B cell (primary cell): ENCODE measurements around the gene AP1G1. TPM values are rescaled to one million over a fixed set of nuclear protein-coding genes. Genes with fewer than 3 reads are reported as not detected.
"Not testable (repeated sequence)": the region's sequence is repeated elsewhere in the genome, so short reads cannot be mapped to it uniquely, and the experiment has no call there.

ENCODE experiments used
- ATAC-seq: fragments of 200-7000 bp; cut with Tn5 transposase; one replicate; pipeline ENCODE4 v1.10.0; 2021; ENCODE audit warnings: low read depth, mild to moderate bottlenecking, moderate number of reproducible peaks, moderate library complexity
- CTCF ChIA-PET: fragments of 350-600 bp; sonication (Branson Sonifier 250); formaldehyde crosslinking; loops from one replicate; lab custom pipeline; 2021; ENCODE audit warnings: antibody characterized with exemption, inconsistent platforms; lab: Charles Lee
- POLR2A ChIA-PET: fragments of 350-600 bp; sonication (Branson Sonifier 250); formaldehyde crosslinking; loops from one replicate; lab custom pipeline; 2021; ENCODE audit warnings: antibody characterized with exemption; lab: Charles Lee
- DNase-seq: peaks from one replicate; pipeline ENCODE4 v3.0.0; 2013
- H2AFZ ChIP-seq: 2 replicates; pipeline ENCODE4 v1.6.1; 2012; ENCODE audit warnings: mild to moderate bottlenecking, low read depth, low read length; ENCODE audit not compliant: insufficient read depth, poor library complexity, severe bottlenecking
- H3K27ac ChIP-seq, 2 donors: 1 replicate in 1 of 2; 2 replicates in 1 of 2; pipeline ENCODE4 v1.5.1; 2012 to 2013; ENCODE audit warnings: low read length in 2 of 2, mild to moderate bottlenecking in 2 of 2, moderate library complexity in 1 of 2
- H3K27me3 ChIP-seq, 4 experiments: fragments of 200-600 bp in 1 of 4; sonication (generic) in 1 of 4; replicated peaks in 1 of 4; 1 replicate in 2 of 4; 2 replicates in 2 of 4; pipeline versions ENCODE4 v1.6.1 to v1.7.0; 2013 to 2016; ENCODE audit warnings: low read length in 3 of 4, mild to moderate bottlenecking in 2 of 4, mixed read lengths in 1 of 4, moderate library complexity in 1 of 4; ENCODE audit not compliant: insufficient read depth in 4 of 4, control insufficient read depth in 3 of 4; ENCODE audit errors: control extremely low read depth in 1 of 4
- H3K36me3 ChIP-seq, 2 experiments: replicated peaks in 1 of 2; 1 replicate in 1 of 2; 2 replicates in 1 of 2; pipeline versions ENCODE4 v1.6.1 to v1.7.1; 2013; ENCODE audit warnings: low read length in 1 of 2; ENCODE audit not compliant: insufficient read depth in 2 of 2, control insufficient read depth in 1 of 2; ENCODE audit errors: control extremely low read depth in 1 of 2, extremely low read depth in 1 of 2
- H3K4me1 ChIP-seq, 2 donors: fragments of 200-600 bp in 1 of 2; sonication (generic) in 1 of 2; 1 replicate in 1 of 2; 2 replicates in 1 of 2; pipeline versions ENCODE4 v1.5.1 to v1.6.1; 2013 to 2017; ENCODE audit warnings: low read length in 2 of 2; ENCODE audit not compliant: control insufficient read depth in 2 of 2, insufficient read depth in 2 of 2
- H3K4me2 ChIP-seq: replicated peaks from 2 replicates; pipeline ENCODE3; 2012; ENCODE audit warnings: mild to moderate bottlenecking, low read depth, low read length; ENCODE audit not compliant: poor library complexity, severe bottlenecking
- H3K4me3 ChIP-seq, 5 experiments: fragments of 200-600 bp in 1 of 5; sonication (generic) in 1 of 5; 1 replicate in 3 of 5; 2 replicates in 2 of 5; pipeline versions ENCODE4 v1.5.1 to v1.7.0; 2011 to 2016; ENCODE audit warnings: low read length in 4 of 5, mild to moderate bottlenecking in 4 of 5, low read depth in 2 of 5, control low read depth in 1 of 5, moderate library complexity in 1 of 5; ENCODE audit not compliant: insufficient read depth in 1 of 5; ENCODE audit errors: control extremely low read depth in 1 of 5, extremely low read depth in 1 of 5
- H3K79me2 ChIP-seq: fragments of 200-600 bp; sonication (generic); one replicate; pipeline ENCODE4 v1.6.0; 2016; ENCODE audit warnings: low read length; ENCODE audit not compliant: control insufficient read depth, insufficient read depth
- H3K9ac ChIP-seq: fragments of 200-600 bp; sonication (generic); 2 replicates; pipeline ENCODE4 v1.6.1; 2017; ENCODE audit warnings: mild to moderate bottlenecking, low read length, moderate library complexity
- H3K9me3 ChIP-seq, 3 donors: one replicate each; pipeline versions ENCODE4 v1.6.1 to v1.7.1; 2013; ENCODE audit warnings: low read length in 2 of 3; ENCODE audit not compliant: control insufficient read depth in 2 of 3, insufficient read depth in 1 of 3; ENCODE audit errors: control extremely low read depth in 1 of 3
- H4K20me1 ChIP-seq: 2 replicates; pipeline ENCODE4 v1.6.0; 2012; ENCODE audit warnings: mild to moderate bottlenecking, low read length; ENCODE audit not compliant: insufficient read depth, control insufficient read depth, poor library complexity, severe bottlenecking
- H3K27ac Mint-ChIP-seq: one replicate; pipeline ENCODE4 v1.8.0; 2021; ENCODE audit warnings: mixed read lengths
- H3K27me3 Mint-ChIP-seq: one replicate; pipeline ENCODE4 v1.8.0; 2021; ENCODE audit warnings: mixed read lengths
- H3K4me1 Mint-ChIP-seq: one replicate; pipeline ENCODE4 v1.8.0; 2021; ENCODE audit warnings: mixed read lengths
- H3K4me3 Mint-ChIP-seq: one replicate; pipeline ENCODE4 v1.8.0; 2021; ENCODE audit warnings: mixed read lengths
- H3K9me3 Mint-ChIP-seq: one replicate; pipeline ENCODE4 v1.8.0; 2022; ENCODE audit warnings: mixed read lengths; ENCODE audit not compliant: insufficient read depth
- EZH2 ChIP-seq: IDR thresholded peaks from 2 replicates; pipeline ENCODE4 v1.6.1; 2012; ENCODE audit warnings: borderline replicate concordance, low read depth, mild to moderate bottlenecking, moderate library complexity, low read length; ENCODE audit not compliant: insufficient read depth, poor library complexity, severe bottlenecking
- WGBS: methylation state at CpG from one replicate; pipeline ENCODE4 v1.1.5; 2013; ENCODE audit warnings: missing lambda C conversion rate; ENCODE audit not compliant: insufficient coverage; 5-methylcytosine and 5-hydroxymethylcytosine counted together
- intact Hi-C: fragments of 100-400 bp; cut with micrococcal nuclease; formaldehyde crosslinking; loops from one replicate; pipeline ENCODE4 v1.10.0; 2022
- polyA plus RNA-seq: library from polyadenylated mRNA; depleted of rRNA; stranded (reverse); fragments of >200 nt; gene quantifications from 2 replicates; pipeline ENCODE4 v1.2.3, GENCODE V29; 2012
- total RNA-seq, 2 donors: library from RNA; stranded (reverse); fragments of 120-200 nt in 1 of 2; gene quantifications; 1 replicate in 1 of 2; 2 replicates in 1 of 2; pipeline versions ENCODE4 v1.2.3 to v1.2.4, GENCODE V29; 2013 to 2022
- TF ChIP-seq, protein P1 (sequence below): fragments of 200-600 bp; IDR thresholded peaks from one replicate; pipeline ENCODE4 v1.8.0; 2022; ENCODE audit warnings: antibody characterized with exemption, mild to moderate bottlenecking

Gene AP1G1
- total and polyA plus RNA-seq, 2 donors (not counting 1 experiment from before 2014, with no cell fraction given) = 43.8 to 142 TPM

DNA sequence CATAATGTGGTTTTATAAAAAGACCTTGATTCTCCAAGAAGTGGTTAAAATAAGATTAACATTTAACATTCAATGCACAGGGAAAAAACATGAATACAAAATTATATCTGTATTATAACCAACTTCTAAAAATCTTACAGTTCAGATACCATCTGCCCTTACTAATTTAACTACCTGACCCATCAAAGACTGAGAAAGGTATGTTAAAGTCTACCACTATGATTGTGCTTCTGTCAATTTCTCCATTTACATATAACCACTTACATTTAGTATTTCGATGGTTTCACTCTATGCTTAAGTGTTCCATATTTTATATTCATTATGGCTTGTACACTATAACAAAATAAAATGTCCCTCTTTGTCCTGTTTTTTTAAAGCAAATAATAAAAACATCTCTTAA, 14.6 kb downstream of the AP1G1 start:
- no peak overlapping the region for H3K9ac ChIP-seq
- Mint-ChIP-seq H3K4me3 (no peak overlapping the region), H3K27me3 (no peaks in the 10 kb centered on the region), H3K9me3 (no peaks in the 10 kb centered on the region), H3K27ac (no peak overlapping the region), H3K4me1 (peaks cover 47% of the 10 kb centered on the region)
- H2AFZ ChIP-seq = no peak overlapping the region
- peaks cover 7 to 14% of the 10 kb centered on the region in 2 donors for H3K4me1 ChIP-seq
- H3K36me3 ChIP-seq = peaks cover 4 to 16% of the 10 kb centered on the region in 2 experiments
- intact Hi-C loops = no loop called here
- ATAC-seq = no peak
- H3K4me3 ChIP-seq = no peak overlapping the region
- H3K4me2 ChIP-seq = no peak overlapping the region
- TF ChIP-seq, protein P1, sequence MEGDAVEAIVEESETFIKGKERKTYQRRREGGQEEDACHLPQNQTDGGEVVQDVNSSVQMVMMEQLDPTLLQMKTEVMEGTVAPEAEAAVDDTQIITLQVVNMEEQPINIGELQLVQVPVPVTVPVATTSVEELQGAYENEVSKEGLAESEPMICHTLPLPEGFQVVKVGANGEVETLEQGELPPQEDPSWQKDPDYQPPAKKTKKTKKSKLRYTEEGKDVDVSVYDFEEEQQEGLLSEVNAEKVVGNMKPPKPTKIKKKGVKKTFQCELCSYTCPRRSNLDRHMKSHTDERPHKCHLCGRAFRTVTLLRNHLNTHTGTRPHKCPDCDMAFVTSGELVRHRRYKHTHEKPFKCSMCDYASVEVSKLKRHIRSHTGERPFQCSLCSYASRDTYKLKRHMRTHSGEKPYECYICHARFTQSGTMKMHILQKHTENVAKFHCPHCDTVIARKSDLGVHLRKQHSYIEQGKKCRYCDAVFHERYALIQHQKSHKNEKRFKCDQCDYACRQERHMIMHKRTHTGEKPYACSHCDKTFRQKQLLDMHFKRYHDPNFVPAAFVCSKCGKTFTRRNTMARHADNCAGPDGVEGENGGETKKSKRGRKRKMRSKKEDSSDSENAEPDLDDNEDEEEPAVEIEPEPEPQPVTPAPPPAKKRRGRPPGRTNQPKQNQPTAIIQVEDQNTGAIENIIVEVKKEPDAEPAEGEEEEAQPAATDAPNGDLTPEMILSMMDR = no peak
- TF ChIP-seq EZH2 = no peak
- POLR2A ChIA-PET = no interaction called here
- H3K27me3 ChIP-seq = no peaks in the 10 kb centered on the region
- WGBS = no CpG with 5 or more reads among the region's 1 CpG
- H4K20me1 ChIP-seq = peaks cover 86% of the 10 kb centered on the region
- H3K79me2 ChIP-seq = peaks cover 100% of the 10 kb centered on the region
- H3K9me3 ChIP-seq = no peaks in the 10 kb centered on the region
- no peak for DNase-seq
- H3K27ac ChIP-seq = no peak overlapping the region
- CTCF ChIA-PET = no interaction called here

DNA sequence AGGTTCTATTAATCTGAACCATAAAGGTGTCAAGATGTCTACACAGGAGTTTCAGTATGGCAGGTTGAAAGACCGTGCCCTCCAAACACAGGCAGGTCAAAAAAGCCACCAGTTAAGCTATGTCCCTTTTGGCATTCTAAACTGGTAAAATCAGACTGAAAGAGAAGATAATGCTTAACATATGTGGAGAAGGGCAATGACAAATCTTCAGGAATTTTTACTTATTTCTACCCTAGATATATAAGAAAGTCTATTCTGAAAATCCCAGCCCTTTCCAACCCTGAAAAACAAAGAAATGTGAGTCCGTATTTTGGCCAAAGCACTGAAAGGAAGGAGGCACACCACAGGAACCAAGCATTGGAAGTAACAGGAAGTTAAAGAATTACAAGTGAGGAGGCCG, 16.5 kb downstream of the AP1G1 start:
- Histone ChIP-seq H3K9ac (no peak overlapping the region), H3K4me2 (no peak overlapping the region), H3K27ac (no peak overlapping the region), H3K36me3 (peaks cover 10 to 25% of the 10 kb centered on the region in 2 experiments), H3K4me3 (no peak overlapping the region), H2AFZ (no peak overlapping the region), H3K79me2 (peaks cover 100% of the 10 kb centered on the region), H3K27me3 (no peaks in the 10 kb centered on the region), H4K20me1 (peaks cover 84% of the 10 kb centered on the region), H3K4me1 (peaks cover 7 to 14% of the 10 kb centered on the region in 2 donors), H3K9me3 (no peaks in the 10 kb centered on the region)
- ChIA-PET POLR2A (no interaction called here), CTCF (no interaction called here)
- peak overlapping the region; percentile 24 for H3K27ac Mint-ChIP-seq
- WGBS = 67% methylated on average over 3 of the region's 3 CpGs
- ATAC-seq (no peak), DNase-seq (no peak)
- no peaks in the 10 kb centered on the region for H3K27me3 Mint-ChIP-seq
- TF ChIP-seq, protein P1 = no peak
- TF ChIP-seq EZH2 = no peak
- intact Hi-C loops = no loop called here
- no peak overlapping the region for H3K4me3 Mint-ChIP-seq
- H3K9me3 Mint-ChIP-seq = no peaks in the 10 kb centered on the region
- peaks cover 50% of the 10 kb centered on the region for H3K4me1 Mint-ChIP-seq

DNA sequence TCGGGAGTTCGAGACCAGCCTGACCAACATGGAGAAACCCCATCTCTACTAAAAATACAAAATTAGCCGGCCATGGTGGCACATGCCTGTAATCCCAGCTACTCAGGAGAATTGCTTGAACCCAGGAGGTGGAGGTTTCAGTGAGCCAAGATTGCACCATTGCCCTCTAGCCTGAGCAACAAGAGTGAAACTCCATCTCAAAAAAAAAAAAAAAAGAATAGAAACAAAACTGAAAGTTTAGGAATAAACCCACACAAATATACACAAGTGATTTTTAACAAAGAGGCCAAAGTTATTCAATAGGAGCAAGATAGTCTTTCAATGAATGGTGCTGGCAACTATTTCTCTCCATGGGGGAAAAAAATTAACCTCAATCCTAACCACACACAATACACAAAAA, 18.3 kb downstream of the AP1G1 start:
- WGBS = no CpG with 5 or more reads among the region's 3 CpGs
- H3K36me3 ChIP-seq = peaks cover 10 to 29% of the 10 kb centered on the region in 2 experiments
- H3K9ac ChIP-seq, H2AFZ ChIP-seq, ATAC-seq, H3K4me3 ChIP-seq, intact Hi-C loops, H3K9me3 ChIP-seq, H3K9me3 Mint-ChIP-seq, H3K27ac ChIP-seq, H3K4me2 ChIP-seq, H3K4me3 Mint-ChIP-seq, H3K27ac Mint-ChIP-seq, H3K27me3 Mint-ChIP-seq, DNase-seq, H3K27me3 ChIP-seq: not testable (repeated sequence)
- H3K4me1 Mint-ChIP-seq = peaks cover 37% of the 10 kb centered on the region
- peaks cover 7 to 14% of the 10 kb centered on the region in 2 donors for H3K4me1 ChIP-seq
- ChIA-PET POLR2A (interaction anchor here (0.7 kb wide), 2 partner anchors 42 to 96 kb away, joined by 3 to 5 read pairs; no protein-coding TSS in a partner anchor), CTCF (interaction anchor here (1.0 to 2.2 kb wide), 3 partner anchors 9 to 171 kb away, joined by 3 to 4 read pairs (median 4); no protein-coding TSS in a partner anchor)
- peaks cover 99% of the 10 kb centered on the region for H3K79me2 ChIP-seq
- peaks cover 77% of the 10 kb centered on the region for H4K20me1 ChIP-seq
